ENCODE results near the gene MARCHF2. TPM values are rescaled to one million over a fixed set of nuclear protein-coding genes. Genes with fewer than 3 reads are reported as not detected.
"Not testable (repeated sequence)": the region's sequence is repeated elsewhere in the genome, so short reads cannot be mapped to it uniquely, and the experiment has no call there.

The MARCHF2 gene
- polyA plus RNA-seq, 1 donor from 2014 or later, result 35.9 TPM

DNA sequence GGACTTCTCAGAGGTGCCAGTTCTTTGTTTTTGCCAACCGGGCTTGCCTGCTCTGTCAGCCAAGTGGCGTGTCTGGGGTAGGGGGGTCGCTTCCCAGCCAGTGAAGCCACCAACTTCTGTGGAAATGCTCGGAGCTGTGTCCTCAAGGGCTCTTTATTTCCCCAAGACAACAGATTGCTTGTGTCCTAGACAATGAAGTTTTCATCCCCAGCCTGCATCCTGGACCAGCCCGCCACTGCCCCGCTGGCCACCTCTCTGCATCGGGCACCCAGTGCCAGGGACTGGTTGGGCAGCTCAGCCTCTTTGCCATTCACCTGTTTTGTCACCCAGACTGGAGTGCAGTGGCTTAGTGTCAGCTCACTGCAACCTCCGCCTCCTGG is 19.2 kb upstream of the MARCHF2 start:
- H3K4me3 Mint-ChIP-seq, result peak overlapping the region in 2 of 4 donors; percentile 41 to 64

DNA sequence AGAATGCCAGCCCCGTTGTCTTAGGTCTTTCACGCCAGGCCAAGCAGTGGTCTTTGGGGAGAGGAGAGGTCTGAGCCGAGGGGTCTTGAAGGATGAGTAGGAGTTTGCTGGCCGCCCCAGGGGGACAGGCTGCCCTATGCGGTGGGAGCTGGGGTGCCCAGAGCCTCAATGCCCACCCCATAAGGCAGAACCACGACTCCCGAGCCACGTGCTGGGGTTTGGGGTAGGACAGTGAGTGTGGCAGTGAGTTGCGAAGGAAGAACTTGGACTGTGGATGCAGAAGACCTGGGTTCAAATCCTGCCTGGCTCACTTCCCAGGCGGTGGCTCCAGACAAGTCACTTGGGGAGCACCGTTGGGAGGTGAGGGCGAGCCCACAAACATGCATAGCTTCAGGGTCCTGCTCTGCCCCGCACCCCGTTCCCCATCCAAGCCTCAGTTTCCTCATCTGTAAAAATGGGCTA is 17.5 kb upstream of the MARCHF2 start:
- H3K27ac Mint-ChIP-seq, result peak overlapping the region in 1 of 3 donors; percentile 32

More for the DNA sequence above, 19.2 kb upstream of the MARCHF2 start:
- Mint-ChIP-seq H3K9me3 (peaks cover 0 to 2% (median 0%) of the 10 kb centered on the region in 3 donors), H3K27me3 (no peaks in the 10 kb centered on the region), H3K27ac (no peak overlapping the region), H3K36me3 (no peaks in the 10 kb centered on the region), H3K4me1 (peaks cover 4 to 26% (median 22%) of the 10 kb centered on the region in 3 donors)

DNA sequence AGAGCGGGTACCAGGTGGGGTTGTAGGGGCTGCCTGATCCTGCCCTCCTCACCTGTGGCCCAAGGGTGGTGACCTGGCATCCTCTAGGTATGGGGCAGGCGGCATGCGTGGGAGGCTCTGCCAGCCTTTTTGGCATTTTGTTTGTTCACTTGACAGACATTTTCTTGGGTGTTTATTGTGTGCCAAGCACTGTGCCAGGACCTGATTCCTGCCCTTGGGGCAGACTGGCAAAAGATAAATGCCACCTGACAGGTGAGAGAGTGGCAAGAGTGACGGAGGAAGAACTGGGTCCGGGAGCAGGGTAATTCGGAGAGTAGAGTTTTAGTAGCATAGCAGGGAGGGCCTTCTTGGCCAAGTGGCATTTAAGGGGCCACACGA is 16.9 kb upstream of the MARCHF2 start:
- Mint-ChIP-seq H3K27ac (peak overlapping the region in 2 of 3 donors; percentile 32 to 81), H3K9me3 (peaks cover 0 to 2% (median 0%) of the 10 kb centered on the region in 3 donors), H3K36me3 (no peaks in the 10 kb centered on the region), H3K27me3 (no peaks in the 10 kb centered on the region), H3K4me1 (peaks cover 4 to 21% (median 15%) of the 10 kb centered on the region in 3 donors), H3K4me3 (peak overlapping the region in 1 of 4 donors; percentile 14)

More for the DNA sequence above, 17.5 kb upstream of the MARCHF2 start:
- no peaks in the 10 kb centered on the region for H3K36me3 Mint-ChIP-seq
- H3K27me3 Mint-ChIP-seq, result no peaks in the 10 kb centered on the region
- peak overlapping the region in 1 of 4 donors; percentile 14 for H3K4me3 Mint-ChIP-seq
- peaks cover 4 to 23% (median 20%) of the 10 kb centered on the region in 3 donors for H3K4me1 Mint-ChIP-seq
- H3K9me3 Mint-ChIP-seq, result peaks cover 0 to 2% (median 0%) of the 10 kb centered on the region in 3 donors

DNA sequence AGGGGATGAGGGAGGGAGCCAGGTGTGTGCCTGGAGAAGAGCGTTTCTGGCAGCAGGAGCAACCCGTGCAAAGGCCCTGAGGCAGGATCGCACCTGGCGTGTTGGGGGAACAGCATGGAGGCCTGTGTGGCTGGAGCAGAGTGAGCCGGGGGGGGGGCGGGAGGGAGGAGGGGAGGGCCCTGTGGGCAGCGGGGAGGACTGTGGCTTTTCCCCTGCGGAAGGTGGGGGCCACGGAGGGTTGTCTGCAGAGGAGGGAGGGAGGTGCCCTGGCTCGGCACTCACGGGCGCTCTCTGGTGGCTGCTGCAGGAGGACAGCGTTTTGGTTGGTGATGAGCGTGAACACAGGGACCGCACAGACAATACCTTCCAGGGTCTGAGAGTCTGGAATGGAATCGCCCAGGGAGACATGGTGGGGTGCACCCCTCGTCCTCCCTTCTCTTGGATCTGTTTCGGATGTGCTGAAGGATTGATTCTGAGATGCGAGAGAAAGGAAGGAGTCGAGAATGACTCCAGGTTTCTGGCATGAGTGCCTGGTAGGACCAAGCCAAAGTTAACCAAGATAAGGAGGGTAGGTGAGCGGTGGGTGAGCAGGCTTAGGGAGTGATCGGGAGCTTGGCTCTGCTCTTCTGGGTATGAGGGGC is 16.4 kb upstream of the MARCHF2 start:
- Mint-ChIP-seq H3K4me1 (peaks cover 4 to 19% (median 13%) of the 10 kb centered on the region in 3 donors), H3K9me3 (peaks cover 0 to 2% (median 0%) of the 10 kb centered on the region in 3 donors), H3K4me3 (peak overlapping the region in 1 of 4 donors; percentile 14)

DNA sequence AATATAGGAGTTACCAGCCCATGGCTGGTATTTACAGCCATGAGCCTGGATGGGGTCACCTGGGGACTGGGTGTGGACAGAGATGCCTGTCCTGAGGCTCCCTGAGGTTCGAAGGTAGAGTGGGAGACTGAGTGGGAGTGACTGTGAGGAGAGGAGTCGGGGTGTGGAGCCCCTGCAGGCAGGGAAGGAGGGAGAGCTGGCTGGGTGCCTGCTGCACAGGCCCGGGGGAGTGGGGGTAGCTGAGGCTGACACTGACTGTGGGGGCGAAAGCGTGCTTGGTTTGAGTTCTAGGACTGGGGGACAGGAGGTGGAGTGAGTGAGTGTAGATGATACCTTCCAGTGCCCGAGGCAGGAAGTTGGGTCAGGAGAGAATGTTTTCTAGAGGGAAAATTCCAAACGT is 15.8 kb upstream of the MARCHF2 start:
- no peak overlapping the region for H3K27ac Mint-ChIP-seq
- no peaks in the 10 kb centered on the region for H3K36me3 Mint-ChIP-seq
- H3K27me3 Mint-ChIP-seq, result no peaks in the 10 kb centered on the region
- peak overlapping the region in 1 of 4 donors; percentile 51 for H3K4me3 Mint-ChIP-seq
- peaks cover 0 to 2% (median 0%) of the 10 kb centered on the region in 3 donors for H3K9me3 Mint-ChIP-seq
- peaks cover 4 to 16% (median 10%) of the 10 kb centered on the region in 3 donors for H3K4me1 Mint-ChIP-seq

More for the DNA sequence above, 16.4 kb upstream of the MARCHF2 start:
- H3K27ac Mint-ChIP-seq, result peak overlapping the region in 2 of 3 donors; percentile 32 to 78
- H3K27me3 Mint-ChIP-seq, result no peaks in the 10 kb centered on the region
- H3K36me3 Mint-ChIP-seq, result no peaks in the 10 kb centered on the region

DNA sequence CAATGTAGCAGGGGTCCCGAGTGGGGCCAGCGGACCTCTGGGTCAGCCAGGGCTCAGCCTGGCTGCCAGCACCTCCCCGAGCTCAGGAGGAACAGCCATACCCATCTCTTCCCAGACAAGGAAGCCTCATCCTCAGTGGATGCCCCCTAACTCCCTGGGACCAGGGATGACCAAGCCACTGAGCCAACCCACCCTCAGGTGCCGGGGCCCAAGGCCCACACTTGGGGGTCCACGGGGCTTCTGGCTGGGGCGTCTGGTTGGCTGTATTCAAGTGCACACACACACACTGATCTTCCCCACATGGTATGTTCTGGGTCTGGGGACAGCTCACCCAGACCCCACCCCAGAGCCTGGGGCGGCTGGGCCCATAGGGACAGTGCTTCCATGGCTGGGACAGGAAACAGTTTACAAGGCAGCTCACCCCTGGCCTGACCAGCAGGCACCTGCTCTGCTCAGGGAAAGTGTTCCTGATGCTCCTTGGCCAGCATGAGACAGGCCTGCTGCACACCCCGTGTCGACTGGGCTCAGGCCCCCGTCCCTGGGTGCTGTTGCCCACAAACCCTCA is 15.3 kb upstream of the MARCHF2 start:
- peaks cover 3 to 16% (median 10%) of the 10 kb centered on the region in 3 donors for H3K4me1 Mint-ChIP-seq
- no peaks in the 10 kb centered on the region for H3K27me3 Mint-ChIP-seq
- no peaks in the 10 kb centered on the region for H3K36me3 Mint-ChIP-seq
- no peak overlapping the region for H3K4me3 Mint-ChIP-seq
- H3K27ac Mint-ChIP-seq, result no peak overlapping the region
- peaks cover 0 to 2% (median 0%) of the 10 kb centered on the region in 3 donors for H3K9me3 Mint-ChIP-seq

DNA sequence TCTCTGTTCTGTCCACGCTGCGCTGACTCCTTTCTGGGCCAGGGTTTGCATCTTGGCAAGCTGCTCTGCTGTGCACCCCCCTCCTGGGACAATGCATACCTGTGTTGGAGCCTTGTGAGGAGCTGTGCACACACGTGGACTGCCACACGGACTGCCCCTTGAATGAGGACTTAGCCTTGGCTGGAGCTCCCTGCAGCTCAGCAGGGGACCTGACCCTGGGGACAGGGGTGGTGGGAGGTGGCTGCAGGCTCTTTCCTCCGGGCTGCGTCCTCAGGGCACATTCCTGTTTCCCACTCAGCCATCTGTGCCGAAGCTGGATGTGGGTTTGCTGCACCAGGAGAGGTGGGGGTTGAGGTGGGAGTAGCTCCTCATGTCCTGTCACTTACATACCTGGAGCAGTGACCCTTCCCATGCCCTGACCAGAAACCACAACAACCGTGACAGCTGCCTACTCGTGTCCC is 14.8 kb upstream of the MARCHF2 start:
- Mint-ChIP-seq H3K27ac (no peak overlapping the region), H3K4me1 (peaks cover 0 to 16% (median 10%) of the 10 kb centered on the region in 3 donors), H3K36me3 (no peaks in the 10 kb centered on the region), H3K27me3 (no peaks in the 10 kb centered on the region), H3K4me3 (no peak overlapping the region), H3K9me3 (peaks cover 0 to 2% (median 0%) of the 10 kb centered on the region in 3 donors)

DNA sequence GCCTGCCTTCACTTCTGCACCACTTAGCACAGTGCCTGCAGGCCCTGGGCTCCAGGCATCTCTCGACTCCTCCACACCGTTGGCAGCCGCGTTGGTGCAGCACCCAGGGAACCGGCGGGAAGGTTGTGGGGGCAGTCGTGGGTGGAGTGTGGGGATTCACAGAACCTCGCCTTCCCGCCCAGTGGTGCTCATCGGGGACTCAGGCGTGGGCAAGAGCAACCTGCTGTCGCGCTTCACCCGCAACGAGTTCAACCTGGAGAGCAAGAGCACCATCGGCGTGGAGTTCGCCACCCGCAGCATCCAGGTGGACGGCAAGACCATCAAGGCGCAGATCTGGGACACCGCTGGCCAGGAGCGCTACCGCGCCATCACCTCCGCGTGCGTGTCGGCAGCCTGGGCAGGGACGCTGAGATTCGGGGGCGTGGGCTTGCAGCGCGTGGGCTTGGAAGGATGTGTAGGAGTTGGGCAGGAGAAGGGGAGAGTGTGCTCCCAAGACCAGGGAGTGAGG is 13.4 kb upstream of the MARCHF2 start:
- Mint-ChIP-seq H3K4me3 (no peak overlapping the region), H3K27me3 (no peaks in the 10 kb centered on the region), H3K4me1 (peaks cover 0 to 13% (median 10%) of the 10 kb centered on the region in 3 donors), H3K9me3 (peaks cover 0 to 2% (median 0%) of the 10 kb centered on the region in 3 donors), H3K36me3 (no peaks in the 10 kb centered on the region), H3K27ac (no peak overlapping the region)

DNA sequence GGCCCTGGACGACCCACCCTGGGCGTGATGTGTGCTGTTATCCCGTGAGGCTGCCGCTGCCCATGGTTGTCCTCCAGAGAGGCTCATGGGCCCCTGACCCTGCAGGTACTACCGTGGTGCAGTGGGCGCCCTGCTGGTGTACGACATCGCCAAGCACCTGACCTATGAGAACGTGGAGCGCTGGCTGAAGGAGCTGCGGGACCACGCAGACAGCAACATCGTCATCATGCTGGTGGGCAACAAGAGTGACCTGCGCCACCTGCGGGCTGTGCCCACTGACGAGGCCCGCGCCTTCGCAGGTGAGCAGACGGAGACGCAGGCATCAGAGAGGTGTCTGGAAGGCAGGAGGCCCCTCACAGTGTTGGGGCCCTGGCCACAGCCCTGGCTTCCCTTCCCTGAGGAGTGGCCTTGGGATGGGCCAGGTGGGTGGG is 11.1 kb upstream of the MARCHF2 start:
- H3K4me3 Mint-ChIP-seq, result no peak overlapping the region
- H3K36me3 Mint-ChIP-seq, result peaks cover 2% of the 10 kb centered on the region
- no peaks in the 10 kb centered on the region for H3K9me3 Mint-ChIP-seq
- H3K27me3 Mint-ChIP-seq, result no peaks in the 10 kb centered on the region
- no peak overlapping the region for H3K27ac Mint-ChIP-seq
- peaks cover 0 to 5% (median 2%) of the 10 kb centered on the region in 3 donors for H3K4me1 Mint-ChIP-seq

DNA sequence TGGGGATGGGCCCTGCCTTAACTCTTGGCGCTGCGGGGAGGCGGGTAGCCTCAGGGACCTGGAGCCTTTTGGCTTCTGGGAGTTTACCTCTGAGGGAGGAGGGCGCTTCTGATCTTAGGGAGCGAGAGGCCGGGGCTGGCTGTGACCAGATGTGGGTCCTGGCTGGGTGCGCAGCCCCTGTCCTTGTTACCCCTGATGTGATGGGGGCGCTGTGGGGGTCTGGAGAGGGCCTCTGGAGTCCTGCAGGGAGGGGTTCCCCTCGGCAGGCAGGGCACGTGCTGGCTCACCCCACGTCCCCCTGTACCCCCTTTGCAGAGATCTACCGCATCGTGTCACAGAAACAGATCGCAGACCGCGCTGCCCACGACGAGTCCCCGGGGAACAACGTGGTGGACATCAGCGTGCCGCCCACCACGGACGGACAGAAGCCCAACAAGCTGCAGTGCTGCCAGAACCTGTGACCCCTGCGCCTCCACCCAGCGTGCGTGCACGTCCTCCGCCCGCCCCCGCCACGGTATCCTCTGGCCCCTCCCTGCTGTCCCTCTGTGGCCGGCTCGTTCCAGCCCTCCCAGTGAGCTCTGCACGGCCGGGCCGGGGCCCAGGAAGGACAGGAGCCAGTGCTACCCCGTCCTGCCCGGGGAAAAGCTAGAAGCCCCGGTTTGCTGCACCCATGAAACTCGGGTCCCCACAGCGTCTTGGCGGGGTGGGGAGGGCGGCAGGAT is 9.8 kb upstream of the MARCHF2 start:
- Mint-ChIP-seq H3K4me1 (peaks cover 0 to 3% (median 0%) of the 10 kb centered on the region in 3 donors), H3K27me3 (no peaks in the 10 kb centered on the region), H3K9me3 (no peaks in the 10 kb centered on the region), H3K4me3 (no peak overlapping the region), H3K27ac (no peak overlapping the region), H3K36me3 (peaks cover 2% of the 10 kb centered on the region)

DNA sequence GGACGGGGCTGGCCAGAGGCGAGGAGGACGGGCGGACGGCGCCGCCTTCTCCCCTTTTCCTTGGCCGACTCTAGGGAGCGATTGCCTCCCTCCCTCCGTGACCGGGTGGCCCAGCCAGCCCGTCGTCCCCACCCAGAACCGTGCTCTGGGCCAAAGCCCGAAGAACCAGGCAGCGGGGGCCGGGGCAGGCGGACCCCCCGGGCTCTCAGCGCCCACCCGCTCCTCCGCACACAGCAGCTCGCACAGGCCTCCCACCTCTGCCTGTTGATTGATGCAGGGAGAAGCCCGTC is 9.3 kb upstream of the MARCHF2 start:
- Mint-ChIP-seq H3K4me1 (peaks cover 0 to 3% (median 0%) of the 10 kb centered on the region in 3 donors), H3K4me3 (no peak overlapping the region), H3K9me3 (no peaks in the 10 kb centered on the region), H3K27me3 (no peaks in the 10 kb centered on the region), H3K27ac (peak overlapping the region in 1 of 3 donors; percentile 50), H3K36me3 (peaks cover 2% of the 10 kb centered on the region)

DNA sequence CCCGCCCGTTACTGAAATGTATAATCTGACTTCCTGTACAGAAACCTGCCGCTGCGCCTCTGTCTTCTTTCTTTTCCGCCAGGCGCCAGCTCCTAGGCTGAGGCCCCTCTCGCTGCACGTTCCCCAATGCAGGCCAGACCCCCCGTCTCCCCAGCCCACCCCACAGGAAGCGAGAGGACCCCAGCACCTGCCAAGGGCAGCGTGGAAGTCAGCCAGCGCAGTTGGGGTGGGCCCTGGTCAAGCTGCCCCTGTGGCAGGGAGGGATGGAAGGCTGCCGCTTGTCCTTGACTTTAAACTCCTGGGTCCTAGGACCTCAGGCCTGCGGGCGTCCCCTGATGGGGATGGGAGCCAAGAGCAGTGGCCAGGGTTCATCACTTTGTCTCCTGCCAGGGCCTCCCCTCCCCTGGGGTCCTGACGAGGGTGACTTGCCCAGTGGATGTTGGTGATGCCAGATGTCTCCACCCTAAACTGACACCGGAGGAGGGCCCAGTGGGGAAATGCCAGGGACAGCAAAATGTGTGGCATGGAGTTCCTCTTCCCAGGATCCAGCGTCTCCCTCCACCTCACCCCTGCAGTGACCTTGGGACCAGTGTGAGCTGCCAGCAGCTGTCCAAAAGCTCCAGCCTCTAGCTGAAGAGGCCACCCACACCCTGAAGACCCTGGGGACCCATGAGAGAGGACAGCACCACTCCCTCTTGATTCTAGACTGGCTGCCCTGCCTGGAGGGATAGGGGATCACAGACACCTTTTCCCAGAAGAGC is 8.5 kb upstream of the MARCHF2 start:
- Mint-ChIP-seq H3K4me1 (peaks cover 0 to 3% (median 0%) of the 10 kb centered on the region in 3 donors), H3K9me3 (no peaks in the 10 kb centered on the region), H3K27me3 (no peaks in the 10 kb centered on the region), H3K4me3 (no peak overlapping the region), H3K27ac (peak overlapping the region in 2 of 3 donors; percentile 50 to 78), H3K36me3 (peaks cover 2% of the 10 kb centered on the region)

DNA sequence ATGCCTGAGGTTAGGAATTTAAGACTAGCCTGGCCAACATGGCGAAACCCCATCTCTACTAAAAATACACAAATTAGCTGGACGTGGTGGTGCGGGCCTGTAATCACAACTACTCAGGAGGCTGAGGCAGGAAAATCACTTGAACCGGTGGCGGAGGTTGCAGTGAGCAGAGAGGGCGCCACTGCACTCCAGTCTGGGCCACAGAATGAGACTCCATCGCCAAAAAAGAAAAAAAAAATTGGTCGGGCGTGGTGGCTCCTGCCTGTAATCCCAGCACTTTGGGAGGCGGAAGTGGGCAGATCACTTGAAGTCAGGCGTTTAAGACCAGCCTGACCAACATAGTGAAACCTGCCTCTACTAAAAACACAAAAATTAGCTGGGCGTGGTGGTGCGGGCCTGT is 2.4 kb upstream of the MARCHF2 start:
- peak overlapping the region in 1 of 3 donors; percentile 19 for H3K27ac Mint-ChIP-seq
- H3K27me3 Mint-ChIP-seq, H3K4me1 Mint-ChIP-seq, H3K9me3 Mint-ChIP-seq, H3K36me3 Mint-ChIP-seq, H3K4me3 Mint-ChIP-seq: not testable (repeated sequence)

DNA sequence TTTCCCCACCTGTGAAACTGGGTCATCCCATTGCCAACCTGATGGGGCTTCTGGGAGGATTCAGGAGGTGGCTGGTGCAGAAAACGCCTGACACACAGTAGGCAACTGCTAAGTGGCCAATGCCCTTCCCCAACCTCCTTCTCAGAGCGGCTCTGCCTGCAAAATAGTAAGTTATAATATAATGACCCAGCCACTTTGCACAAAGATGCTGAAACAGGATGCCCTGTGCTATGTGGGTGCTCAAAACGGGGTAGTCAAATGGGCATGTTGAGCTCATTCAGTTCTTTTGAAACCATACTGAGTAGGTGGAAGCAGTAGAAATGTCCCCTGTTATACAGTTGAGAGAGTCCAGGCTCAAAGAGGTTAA is 507 bp downstream of the MARCHF2 start:
- Mint-ChIP-seq H3K36me3 (no peaks in the 10 kb centered on the region), H3K9me3 (no peaks in the 10 kb centered on the region), H3K4me1 (peaks cover 5 to 7% (median 5%) of the 10 kb centered on the region in 3 donors), H3K27ac (peak overlapping the region in 1 of 3 donors; percentile 63), H3K27me3 (no peaks in the 10 kb centered on the region), H3K4me3 (peak overlapping the region; percentile 31 to 84 (median 78))

Data from IgD-negative memory B cell (primary cell).